HG03342 (cell line): Measurements from ENCODE around the gene OTOG.

ENCODE experiments used
- ATAC-seq: cut with Tn5 transposase; IDR thresholded peaks from one replicate; pipeline ENCODE4 v1.9.1; 2021; ENCODE audit warnings: mild to moderate bottlenecking, moderate library complexity; ENCODE audit not compliant: unreplicated experiment

The OTOG gene

GRCh38 chr11:17602105-17603001, 55.3 kb downstream of the OTOG start:
- no peak for ATAC-seq

- no peak for ATAC-seq
These were observed 56.2 kb downstream of the OTOG start for GRCh38 chr11:17603056-17603825.

GRCh38 chr11:17604201-17604914, 57.3 kb downstream of the OTOG start:
- no peak for ATAC-seq

GRCh38 chr11:17604915-17605233, 57.8 kb downstream of the OTOG start:
- ATAC-seq, result no peak

- ATAC-seq, result no peak
These were observed 58.6 kb downstream of the OTOG start for GRCh38 chr11:17605651-17606122.

- ATAC-seq, result no peak
These were observed 59.4 kb downstream of the OTOG start for GRCh38 chr11:17606233-17607082.

GRCh38 chr11:17607083-17607429, 60.0 kb downstream of the OTOG start:
- no peak for ATAC-seq

- no peak for ATAC-seq
These were observed 60.8 kb downstream of the OTOG start for GRCh38 chr11:17607591-17608570.

- no peak for ATAC-seq
These were observed 61.8 kb downstream of the OTOG start for GRCh38 chr11:17608821-17609220.

- no peak for ATAC-seq
These were observed 62.4 kb downstream of the OTOG start for GRCh38 chr11:17609291-17610084.

GRCh38 chr11:17610085-17610894, 63.2 kb downstream of the OTOG start:
- ATAC-seq, result no peak

- ATAC-seq, result no peak
These were observed 64.0 kb downstream of the OTOG start for GRCh38 chr11:17611049-17611448.

GRCh38 chr11:17611503-17612220, 64.6 kb downstream of the OTOG start:
- ATAC-seq, result no peak

GRCh38 chr11:17612221-17613188, 65.4 kb downstream of the OTOG start:
- ATAC-seq, result no peak

- ATAC-seq, result no peak
These were observed 66.4 kb downstream of the OTOG start for GRCh38 chr11:17613428-17613962.

GRCh38 chr11:17613983-17614382, 66.9 kb downstream of the OTOG start:
- ATAC-seq, result no peak
